Measurements from ENCODE around the gene LVRN.

The LVRN gene

DNA sequence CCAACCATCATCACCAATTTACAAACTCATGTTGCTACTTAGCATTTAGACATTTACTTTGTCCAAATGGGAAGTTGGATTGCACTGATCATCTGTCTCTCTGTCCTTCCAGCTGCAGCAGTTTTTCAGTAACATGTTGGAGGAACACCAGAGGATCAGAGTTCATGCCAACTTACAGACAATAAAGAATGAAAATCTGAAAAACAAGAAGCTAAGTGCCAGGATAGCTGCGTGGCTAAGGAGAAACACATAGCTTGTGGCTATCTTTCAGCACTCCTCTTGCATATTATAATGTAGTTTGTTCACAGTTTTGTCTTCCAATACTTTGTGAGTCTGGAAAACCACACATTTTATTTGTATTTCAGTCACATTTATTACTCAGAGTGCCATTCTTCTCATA is 63.6 kb downstream of the LVRN start:
- no peaks in the 10 kb centered on the region for H3K4me1 ChIP-seq
- no peaks in the 10 kb centered on the region for H3K9me3 ChIP-seq
- H3K36me3 ChIP-seq, result no peaks in the 10 kb centered on the region
- TF ChIP-seq, protein P1, sequence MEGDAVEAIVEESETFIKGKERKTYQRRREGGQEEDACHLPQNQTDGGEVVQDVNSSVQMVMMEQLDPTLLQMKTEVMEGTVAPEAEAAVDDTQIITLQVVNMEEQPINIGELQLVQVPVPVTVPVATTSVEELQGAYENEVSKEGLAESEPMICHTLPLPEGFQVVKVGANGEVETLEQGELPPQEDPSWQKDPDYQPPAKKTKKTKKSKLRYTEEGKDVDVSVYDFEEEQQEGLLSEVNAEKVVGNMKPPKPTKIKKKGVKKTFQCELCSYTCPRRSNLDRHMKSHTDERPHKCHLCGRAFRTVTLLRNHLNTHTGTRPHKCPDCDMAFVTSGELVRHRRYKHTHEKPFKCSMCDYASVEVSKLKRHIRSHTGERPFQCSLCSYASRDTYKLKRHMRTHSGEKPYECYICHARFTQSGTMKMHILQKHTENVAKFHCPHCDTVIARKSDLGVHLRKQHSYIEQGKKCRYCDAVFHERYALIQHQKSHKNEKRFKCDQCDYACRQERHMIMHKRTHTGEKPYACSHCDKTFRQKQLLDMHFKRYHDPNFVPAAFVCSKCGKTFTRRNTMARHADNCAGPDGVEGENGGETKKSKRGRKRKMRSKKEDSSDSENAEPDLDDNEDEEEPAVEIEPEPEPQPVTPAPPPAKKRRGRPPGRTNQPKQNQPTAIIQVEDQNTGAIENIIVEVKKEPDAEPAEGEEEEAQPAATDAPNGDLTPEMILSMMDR (IDR thresholded peaks at IDR 0.05; ENCODE audit: low read depth, low read length), result no peak
- H3K27me3 ChIP-seq, result no peaks in the 10 kb centered on the region
- no peak for DNase-seq
- H3K4me3 ChIP-seq (ENCODE audit: low read depth, low read length), result no peak overlapping the region

DNA sequence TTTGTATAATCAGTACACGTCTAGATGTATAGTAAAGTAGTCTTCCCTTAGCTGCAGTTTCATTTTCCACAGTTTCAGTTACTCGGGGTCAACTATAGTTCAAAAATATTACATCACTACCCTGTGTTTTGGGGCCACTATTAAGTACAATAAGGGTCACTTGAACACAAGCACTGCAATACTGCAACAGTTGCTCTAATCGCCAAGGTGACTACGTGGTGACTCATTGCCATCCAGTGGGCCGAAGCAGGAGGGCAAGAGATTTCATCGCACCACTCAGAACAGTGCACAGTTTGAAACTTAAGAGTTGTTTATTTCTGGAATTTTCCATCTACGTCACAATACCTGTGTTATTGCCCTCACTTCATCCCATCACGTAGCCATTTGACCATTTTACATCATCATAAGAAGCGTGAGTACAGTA is 69.8 kb downstream of the LVRN start, which contains the start of gene ARL14EPL:
ARL14EPL (plus strand) TSS at position 379 of the 424 bp plus-strand sequence. CDS start 18,994 bp downstream, outside the sequence.
- TF ChIP-seq, protein P1 (IDR thresholded peaks at IDR 0.05; ENCODE audit: low read depth, low read length), result peak; percentile 36
- DNase-seq, result peak; percentile 31
- Histone ChIP-seq H3K9me3 (no peaks in the 10 kb centered on the region), H3K4me3 (ENCODE audit: low read depth, low read length) (no peak within 1 kb of the TSS), H3K4me1 (no peaks in the 10 kb centered on the region), H3K36me3 (no peaks in the 10 kb centered on the region), H3K27me3 (peaks cover 11% of the 10 kb centered on the region; the same call in 1 of the 2 replicates)

DNA sequence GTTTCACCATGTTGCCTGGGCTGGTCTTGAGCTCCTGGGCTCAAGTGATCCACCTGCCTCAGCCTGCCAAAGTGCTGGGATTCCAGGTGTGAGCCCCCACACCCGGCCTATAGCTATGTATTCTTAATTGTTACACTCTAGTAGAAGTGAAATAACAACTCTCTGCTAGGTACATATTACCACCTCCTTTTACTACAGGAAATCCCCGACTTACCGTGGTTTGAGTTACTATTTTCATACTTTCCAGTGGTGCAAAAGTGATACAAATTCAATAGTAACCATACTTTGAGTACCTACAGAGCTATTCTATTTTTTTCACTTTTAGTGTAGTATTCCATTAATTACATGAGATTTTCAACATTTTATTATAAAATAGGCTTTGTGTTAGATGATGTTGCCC is 70.7 kb downstream of the LVRN start:
- Histone ChIP-seq H3K4me3 (ENCODE audit: low read depth, low read length) (no peak overlapping the region), H3K36me3 (no peaks in the 10 kb centered on the region), H3K9me3 (no peaks in the 10 kb centered on the region), H3K27me3 (peaks cover 11% of the 10 kb centered on the region; the same call in 1 of the 2 replicates), H3K4me1 (no peaks in the 10 kb centered on the region)
- TF ChIP-seq, protein P1 (IDR thresholded peaks at IDR 0.05; ENCODE audit: low read depth, low read length), result no peak
- no peak for DNase-seq

DNA sequence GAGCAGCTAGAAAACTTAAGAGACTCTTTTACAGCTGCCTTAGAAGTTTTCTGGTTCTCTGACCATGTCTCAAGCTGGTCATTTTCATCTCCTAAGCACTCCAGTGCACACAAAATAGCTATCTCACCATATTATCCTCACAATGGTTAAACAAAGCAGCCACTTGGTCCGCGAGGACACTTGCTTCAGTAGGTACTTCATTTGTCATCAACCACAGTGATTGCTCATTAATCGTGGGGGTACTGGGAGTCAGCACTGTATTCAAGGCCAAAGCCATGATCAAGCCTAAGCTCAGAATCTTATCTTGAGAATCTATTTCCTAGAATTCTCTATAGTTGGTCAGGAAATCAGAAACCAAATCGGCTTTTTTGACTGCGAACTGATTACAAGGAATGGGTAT is 72.8 kb downstream of the LVRN start:
- H3K9me3 ChIP-seq, result no peaks in the 10 kb centered on the region
- TF ChIP-seq, protein P1 (IDR thresholded peaks at IDR 0.05; ENCODE audit: low read depth, low read length), result no peak
- H3K4me3 ChIP-seq (ENCODE audit: low read depth, low read length), result no peak overlapping the region
- no peaks in the 10 kb centered on the region for H3K36me3 ChIP-seq
- no peaks in the 10 kb centered on the region for H3K4me1 ChIP-seq
- DNase-seq, result no peak
- peaks cover 18% of the 10 kb centered on the region; the same call in 1 of the 2 replicates for H3K27me3 ChIP-seq

DNA sequence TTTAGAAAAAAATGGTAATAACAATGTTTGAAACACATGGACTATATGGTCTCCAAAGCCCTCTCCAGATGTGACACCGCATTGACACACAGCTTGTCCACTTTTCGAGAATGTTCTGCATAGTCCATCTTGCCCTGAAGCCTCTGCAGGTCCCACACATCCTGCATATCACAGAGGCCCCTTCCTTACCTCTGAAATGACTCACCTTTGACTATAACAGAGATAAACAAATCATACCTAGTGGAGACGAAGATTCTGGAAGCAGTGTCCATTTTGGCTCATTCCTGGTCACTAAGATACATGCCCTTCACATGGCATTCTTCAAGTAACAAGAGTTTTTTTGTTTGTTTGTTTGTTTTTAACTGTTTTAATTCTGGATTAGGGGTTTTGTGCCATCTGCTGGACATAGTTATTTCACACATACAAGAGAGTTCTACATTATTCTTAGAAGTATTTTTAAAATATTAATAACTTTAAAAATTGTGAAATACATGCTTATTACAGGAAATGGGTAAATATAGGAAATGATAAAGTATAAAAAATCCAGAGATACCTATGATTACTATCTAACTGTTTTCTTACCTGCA is 75.1 kb downstream of the LVRN start:
- TF ChIP-seq, protein P1 (IDR thresholded peaks at IDR 0.05; ENCODE audit: low read depth, low read length), result no peak
- Histone ChIP-seq H3K4me3 (ENCODE audit: low read depth, low read length) (no peak overlapping the region), H3K36me3 (no peaks in the 10 kb centered on the region), H3K4me1 (no peaks in the 10 kb centered on the region), H3K27me3 (peaks cover 18% of the 10 kb centered on the region; the same call in 1 of the 2 replicates), H3K9me3 (no peaks in the 10 kb centered on the region)
- no peak for DNase-seq

DNA sequence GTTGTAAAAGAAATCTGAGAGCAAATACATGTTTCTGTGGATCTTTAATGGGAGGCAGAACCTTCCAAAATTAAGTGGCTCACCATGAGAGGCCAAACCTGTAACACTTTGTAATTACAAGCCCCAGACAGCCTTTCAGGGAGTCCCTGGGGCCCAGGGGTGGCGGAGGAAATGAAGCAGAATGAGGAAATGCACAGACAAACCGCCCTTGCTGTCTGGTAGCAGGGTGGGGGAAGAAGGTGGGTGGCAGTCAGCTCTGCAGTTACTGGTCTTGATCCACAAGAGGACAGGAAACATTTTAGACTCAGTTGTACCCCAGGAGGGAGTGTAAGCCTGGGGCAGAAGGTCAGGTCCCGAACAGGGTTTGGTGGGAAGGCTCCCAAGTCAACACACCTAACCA is 76.5 kb downstream of the LVRN start:
- no peak for DNase-seq
- peaks cover 20% of the 10 kb centered on the region; the same call in 1 of the 2 replicates for H3K27me3 ChIP-seq
- H3K4me1 ChIP-seq, result no peaks in the 10 kb centered on the region
- no peaks in the 10 kb centered on the region for H3K9me3 ChIP-seq
- H3K36me3 ChIP-seq, result no peaks in the 10 kb centered on the region
- no peak overlapping the region for H3K4me3 ChIP-seq (ENCODE audit: low read depth, low read length)
- TF ChIP-seq, protein P1 (IDR thresholded peaks at IDR 0.05; ENCODE audit: low read depth, low read length), result no peak

All from BE2C (cell line).